Measurements from ENCODE around the gene PROSER2.

PROSER2 gene

DNA sequence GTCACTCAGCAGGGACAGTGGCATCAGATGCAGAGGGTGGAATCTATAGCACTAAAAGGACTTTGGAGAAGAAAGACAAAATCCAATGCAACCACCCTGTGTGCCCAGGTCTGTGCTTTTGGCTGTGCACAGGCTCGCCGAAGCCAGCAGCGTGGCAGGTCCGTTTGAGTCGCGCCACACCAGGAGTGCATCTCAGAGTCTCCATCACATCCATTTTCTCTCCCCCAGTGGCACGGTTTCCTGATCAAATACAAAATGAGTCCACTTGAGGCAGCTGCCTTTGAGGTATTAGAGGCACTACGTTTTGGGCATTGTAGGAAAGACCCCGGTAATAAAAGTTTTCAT is 23.4 kb upstream of the PROSER2 start:
- no peak for DNase-seq (ENCODE audit: extremely low read depth in 1 of 2, low read depth in 1 of 2)

DNA sequence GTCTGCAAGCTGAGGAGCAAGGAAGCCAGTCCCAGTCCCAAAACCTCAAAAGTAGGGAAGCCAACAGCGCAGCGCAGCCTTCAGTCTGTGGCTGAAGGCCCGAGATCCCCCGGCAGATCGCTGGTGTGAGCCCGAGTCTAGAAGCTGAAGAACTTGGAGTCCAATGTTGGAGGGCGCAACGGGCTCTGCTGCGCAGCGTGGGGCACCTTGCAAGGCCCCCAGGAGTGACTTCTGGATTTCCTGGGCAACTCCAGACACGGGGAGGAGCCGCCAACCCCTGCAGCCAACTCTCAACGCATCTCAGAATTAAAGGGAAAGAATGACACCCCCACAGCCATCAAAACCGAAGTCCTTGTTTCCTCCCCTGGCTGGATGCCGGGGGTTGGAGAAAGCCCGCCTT is 18.8 kb upstream of the PROSER2 start:
- DNase-seq (ENCODE audit: extremely low read depth in 1 of 2, low read depth in 1 of 2): no peak

DNA sequence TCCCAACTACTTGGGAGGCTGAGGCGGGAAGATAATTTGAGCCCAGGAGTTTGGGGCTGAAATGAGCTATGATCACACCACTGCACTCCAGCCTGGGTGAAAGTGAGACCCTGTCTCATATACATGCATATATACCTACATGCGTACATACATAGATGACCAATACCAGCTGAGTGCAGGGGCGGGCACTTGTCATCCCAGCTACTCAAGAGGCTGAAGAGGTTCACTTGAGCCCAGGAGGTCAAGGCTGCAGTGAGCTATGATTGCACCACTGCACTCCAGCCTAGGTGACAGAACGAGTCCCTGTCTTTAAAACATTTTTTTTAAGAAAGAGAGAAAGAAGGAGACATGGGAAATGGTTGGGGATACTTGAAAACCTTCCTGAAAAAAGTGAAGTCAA is 17.4 kb upstream of the PROSER2 start:
- DNase-seq (ENCODE audit: extremely low read depth in 1 of 2, low read depth in 1 of 2): no peak

DNA sequence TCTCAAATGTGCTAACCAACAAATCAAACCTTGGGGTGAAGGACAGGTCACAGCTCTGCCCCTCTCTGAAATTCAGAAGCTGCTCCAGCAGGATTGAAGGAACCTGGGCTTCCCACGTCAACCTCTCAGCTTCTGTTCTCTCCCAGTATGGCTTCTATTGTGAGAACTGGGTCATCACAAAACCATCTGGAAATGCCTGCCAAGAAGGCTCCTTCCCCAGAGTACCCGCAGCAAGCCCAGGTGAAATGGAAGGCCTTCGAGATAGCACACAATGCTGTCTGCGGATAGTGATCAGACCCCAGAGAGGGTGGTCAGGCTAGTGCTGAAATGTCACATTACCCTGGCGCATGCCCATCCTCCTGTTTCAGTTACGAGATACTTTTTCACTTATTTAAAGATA is 16.4 kb upstream of the PROSER2 start:
- no peak for DNase-seq (ENCODE audit: extremely low read depth in 1 of 2, low read depth in 1 of 2)

DNA sequence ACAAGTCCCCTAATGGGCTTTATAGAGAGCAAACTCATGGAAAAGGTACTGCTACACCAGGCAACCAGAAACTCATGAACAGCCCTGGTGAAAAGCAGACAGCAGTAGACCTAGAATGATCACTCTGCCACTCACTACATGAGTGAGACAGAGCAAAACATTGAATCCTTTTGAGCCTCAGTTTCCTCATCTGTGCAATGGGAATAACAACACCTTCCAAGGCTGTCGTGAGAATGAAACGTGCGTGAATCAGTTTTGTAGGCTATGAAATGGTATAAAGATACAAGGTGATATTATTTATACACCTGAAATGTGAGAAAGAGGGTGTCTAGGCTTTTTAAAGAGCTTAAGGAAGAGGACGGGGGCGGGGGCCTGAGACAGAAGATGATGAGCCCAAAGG is 14.3 kb upstream of the PROSER2 start:
- DNase-seq (ENCODE audit: extremely low read depth in 1 of 2, low read depth in 1 of 2): no peak

DNA sequence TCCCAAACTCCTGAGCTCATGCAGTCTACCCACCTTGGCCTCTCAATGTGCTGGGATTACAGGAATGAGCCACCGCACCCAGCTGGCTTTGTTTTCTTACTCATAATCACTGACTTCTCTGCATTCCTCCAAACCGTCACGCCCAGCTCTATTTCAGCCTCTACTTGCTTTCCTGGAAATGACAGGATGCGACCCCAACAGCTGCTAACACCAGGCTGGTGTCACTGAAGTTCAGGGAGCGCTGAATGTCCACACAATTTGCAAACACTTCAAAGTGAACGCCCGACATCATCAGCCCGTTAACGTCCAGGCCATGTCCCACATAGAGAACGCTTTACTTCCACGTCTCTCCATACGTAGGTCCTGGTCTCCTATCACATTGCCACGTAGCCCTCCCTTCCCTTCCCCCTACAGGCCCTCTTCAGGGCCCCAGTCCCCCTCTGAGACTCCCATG is 12.8 kb upstream of the PROSER2 start:
- no peak for DNase-seq (ENCODE audit: extremely low read depth in 1 of 2, low read depth in 1 of 2)

DNA sequence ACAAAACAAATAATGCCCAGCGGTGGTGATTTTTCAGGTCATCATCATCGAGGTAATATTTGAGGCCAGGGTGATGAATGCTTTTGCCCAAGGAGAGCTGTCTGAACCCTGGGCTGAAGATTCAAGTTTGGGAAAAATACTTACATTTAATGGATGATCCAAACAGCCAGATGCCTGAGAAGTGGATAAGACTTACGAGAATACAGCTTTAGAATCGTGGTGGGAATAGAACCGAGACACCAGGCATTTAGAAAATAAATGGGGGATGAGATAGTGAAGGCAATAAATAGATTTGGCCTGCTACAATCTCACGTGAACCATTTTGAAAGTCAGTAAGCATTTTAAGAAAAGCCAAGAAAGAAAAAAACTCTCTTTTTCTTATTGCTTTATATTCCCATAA is 12.2 kb upstream of the PROSER2 start:
- DNase-seq (ENCODE audit: extremely low read depth in 1 of 2, low read depth in 1 of 2): no peak

DNA sequence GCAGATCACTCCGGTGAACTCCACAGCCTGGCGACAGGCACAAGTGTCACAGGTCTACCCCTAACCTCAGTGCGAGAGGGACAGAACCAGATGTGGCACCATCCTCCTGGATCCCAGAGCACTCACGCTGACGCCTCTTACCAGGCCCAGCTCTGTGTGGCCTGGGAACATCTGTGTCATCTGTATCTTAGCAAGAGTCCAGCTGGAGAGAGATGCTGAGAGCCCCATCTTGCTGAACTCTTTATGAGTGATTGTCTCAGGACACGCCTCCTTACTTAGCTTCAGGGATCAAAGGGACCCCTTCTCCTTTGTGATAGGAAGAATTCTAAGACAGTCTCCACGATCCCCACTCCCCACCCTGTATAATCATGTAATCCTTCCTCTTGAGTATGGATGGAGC is 10.0 kb upstream of the PROSER2 start:
- no peak for DNase-seq (ENCODE audit: extremely low read depth in 1 of 2, low read depth in 1 of 2)

DNA sequence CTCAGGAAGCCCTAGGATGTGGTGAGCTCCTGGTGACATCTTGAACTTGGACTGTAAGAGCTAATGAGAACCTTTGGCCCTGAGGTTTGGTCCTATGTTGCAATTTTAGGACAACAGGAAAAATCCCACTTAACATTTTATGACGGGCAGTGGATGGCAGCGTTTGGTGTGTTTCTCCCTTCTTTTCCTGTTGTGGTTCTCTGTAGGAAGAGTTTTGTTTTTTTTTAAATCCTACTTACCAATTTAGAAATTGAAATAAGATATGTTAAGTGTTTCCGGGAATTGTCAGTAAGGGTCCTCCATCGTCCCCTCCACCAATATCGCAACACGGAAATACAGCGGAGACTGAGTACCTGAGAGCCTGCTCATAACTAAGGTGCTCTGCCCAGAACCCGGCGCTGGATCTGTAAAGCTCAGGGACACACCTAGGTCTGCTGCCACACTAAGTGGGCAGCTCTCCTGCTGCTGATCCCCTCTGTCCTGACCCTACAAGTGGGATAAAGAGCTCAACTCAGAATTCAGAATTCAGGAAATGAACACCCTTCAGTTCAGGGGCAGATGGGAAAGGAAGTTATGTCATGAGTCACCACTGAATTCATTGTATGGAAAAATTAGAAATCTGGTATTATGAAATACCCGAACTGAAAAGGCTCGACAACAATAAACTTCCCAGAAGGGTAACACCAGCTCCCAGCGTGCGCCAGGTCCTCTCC is 9.1 kb upstream of the PROSER2 start:
- no peak for DNase-seq (ENCODE audit: extremely low read depth in 1 of 2, low read depth in 1 of 2)

DNA sequence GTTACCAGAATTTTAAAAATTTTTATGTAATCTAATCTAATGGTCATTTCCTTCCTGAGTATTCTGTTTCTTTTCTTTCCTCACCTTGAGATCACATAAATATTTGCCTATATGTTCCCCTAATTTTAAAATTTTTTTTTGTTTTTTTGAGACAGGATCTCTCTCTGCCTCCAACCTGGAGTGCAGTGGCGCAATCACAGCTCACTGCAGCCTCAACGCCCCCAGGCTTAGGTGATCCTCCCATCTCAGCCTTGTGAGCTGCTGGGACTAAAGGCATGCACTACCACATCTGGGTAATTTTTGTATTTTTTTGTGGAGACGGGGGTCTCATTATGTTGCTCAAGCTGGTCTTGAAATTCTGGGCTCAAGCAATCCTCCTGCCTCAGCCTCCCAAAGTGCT is 4.1 kb upstream of the PROSER2 start:
- DNase-seq (ENCODE audit: extremely low read depth in 1 of 2, low read depth in 1 of 2): no peak

DNA sequence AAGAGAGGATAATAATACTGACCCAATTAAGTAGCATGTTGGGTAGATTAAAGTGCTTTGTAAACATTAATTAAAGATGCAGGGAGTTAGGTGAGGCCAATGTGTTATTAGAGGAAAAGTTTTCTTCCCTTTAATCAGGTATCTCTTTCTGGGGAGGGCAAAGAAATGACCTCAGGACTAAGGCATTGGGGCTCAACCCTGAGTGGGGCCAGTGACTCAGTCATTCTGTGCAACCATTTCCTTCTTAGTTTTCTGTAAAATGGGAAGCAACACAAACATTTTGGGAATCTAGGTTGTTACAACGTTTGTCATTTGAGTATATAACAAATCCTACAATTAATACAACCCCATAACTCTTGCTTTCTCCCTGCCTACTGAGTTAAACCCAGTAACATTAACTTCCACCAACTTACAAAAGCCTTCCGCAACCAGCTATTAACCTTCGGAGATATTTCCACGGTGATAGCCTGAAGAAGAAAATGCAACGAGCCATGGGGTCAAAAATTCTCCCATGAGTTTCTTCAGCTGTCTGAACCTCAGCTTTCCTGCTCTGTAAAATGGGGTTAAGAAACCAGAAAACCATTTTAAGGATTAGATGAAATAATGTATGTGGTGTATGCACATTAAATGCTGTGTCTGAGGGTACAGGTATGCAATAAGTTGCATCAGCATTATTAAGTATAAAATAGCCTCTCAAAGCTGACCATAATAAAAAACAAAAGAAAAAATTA is 965 bp upstream of the PROSER2 start:
- no peak for DNase-seq (ENCODE audit: extremely low read depth in 1 of 2, low read depth in 1 of 2)

DNA sequence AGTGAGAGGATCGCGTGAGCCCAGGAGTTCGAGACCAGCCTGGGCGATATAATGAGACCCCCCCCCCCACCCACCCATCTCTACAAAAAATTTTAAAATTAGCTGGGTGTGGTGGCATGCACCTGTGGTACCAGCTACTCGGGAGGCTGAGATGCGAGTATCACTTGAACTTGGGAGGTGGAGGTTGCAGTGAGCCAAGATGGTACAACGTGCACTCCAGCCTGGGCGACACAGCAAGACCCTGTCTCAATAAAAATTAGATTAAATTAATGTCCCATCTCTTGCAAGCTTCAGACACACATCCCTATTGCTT is 391 bp upstream of the PROSER2 start:
- DNase-seq (ENCODE audit: extremely low read depth in 1 of 2, low read depth in 1 of 2): no peak

DNA sequence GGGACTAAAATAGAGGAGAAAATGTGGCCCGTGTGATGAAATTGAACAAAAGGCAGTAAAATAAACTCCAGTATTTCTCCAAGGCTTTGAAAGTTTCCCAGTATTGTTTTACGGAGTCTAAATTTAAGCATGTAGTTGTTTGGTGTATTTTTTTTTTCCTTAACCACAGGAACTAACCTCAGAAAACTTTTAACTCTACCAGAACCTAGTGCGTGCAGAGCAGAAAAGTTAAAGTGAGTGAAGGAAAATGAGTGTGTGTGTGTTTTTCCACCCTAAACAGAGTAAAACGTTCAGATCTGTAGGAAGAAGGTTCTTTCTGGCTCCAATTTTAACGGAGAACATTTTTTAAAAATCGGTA is 812 bp downstream of the PROSER2 start:
- DNase-seq (ENCODE audit: extremely low read depth in 1 of 2, low read depth in 1 of 2): no peak

DNA sequence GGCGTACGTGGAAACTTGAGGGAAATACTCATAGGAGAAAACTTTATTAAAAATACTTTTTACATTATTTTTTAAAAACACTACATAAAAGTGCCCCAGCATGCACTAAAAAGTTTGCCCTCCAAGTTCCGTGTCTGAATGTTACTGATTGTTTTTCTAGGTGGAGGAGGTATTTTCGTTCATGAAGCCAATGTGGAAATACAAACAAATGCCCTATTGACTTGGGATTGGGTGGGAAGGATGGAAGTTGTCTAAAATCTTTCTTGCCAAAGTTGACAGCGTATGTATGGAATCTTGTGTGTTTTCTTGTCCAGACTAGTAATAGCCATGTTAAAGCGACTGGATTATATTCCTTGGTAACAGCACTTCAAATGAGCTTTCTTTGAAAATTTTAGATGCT is 1.2 kb downstream of the PROSER2 start:
- DNase-seq (ENCODE audit: extremely low read depth in 1 of 2, low read depth in 1 of 2): no peak

DNA sequence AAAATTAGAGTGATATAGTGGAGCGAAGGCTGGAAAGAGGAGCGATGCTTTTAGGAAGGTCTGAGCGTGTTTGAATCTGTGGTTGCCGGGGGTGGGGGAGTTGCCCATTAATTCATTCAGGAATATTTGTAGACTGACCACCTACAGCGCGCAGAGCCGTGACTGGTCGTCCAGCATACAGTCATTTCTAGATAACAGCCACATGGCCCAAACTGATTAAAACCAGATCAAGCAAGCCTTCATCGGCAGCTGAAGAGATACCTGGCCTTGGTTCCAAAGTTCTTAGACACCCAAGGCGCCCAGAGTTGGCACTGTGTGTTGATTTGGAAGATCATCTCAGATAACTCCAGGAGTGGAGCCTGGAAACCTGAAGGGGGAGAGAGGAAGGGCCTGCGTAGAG is 1.7 kb downstream of the PROSER2 start:
- no peak for DNase-seq (ENCODE audit: extremely low read depth in 1 of 2, low read depth in 1 of 2)

DNA sequence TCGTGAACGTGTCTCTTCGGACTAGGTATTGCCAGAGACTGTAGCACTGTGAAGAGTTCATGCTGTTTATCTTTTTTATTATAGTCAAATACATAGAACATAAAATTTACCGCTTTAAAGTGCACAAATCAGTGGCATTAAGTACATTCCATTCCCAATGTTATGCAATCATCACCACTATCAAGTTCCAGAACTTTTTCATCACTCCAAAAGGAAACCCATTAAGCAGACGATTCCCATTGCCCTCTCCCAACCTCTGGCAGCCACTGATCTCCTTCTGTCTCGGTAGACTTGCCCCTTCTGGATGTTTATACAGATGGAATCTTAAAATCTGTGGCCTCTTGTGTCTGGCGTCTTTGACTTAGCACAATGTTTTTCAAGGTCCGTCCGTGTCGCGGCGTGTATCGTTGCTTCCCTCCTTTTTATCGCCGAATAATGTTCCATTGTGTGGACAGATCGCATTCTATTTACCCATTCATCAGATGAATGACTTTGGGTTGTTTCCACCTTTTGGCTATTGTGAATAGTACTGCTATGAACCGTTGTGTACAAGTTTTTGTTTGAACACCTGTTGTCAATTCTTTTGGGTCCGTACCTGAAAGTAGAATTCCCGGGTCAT is 2.7 kb downstream of the PROSER2 start:
- DNase-seq (ENCODE audit: extremely low read depth in 1 of 2, low read depth in 1 of 2): no peak

DNA sequence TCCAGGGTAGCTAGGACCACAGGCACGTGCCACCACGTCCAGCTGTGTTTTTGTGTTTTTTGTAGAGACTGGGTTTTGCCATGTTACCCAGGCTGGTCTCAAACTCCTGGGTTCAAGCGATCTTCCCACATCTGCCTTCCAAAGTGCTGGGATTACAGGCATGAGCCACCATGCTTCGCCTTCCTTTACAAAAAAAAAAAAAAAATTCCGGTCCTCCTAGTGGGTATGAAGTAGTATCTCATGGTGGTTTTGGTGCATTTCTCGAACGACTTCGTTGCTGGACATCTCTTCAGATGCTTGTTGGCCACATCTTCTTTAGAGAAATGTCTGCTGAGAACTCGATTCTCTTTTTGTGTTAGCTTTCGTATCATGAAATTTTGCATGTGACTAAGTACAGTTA is 3.9 kb downstream of the PROSER2 start:
- DNase-seq (ENCODE audit: extremely low read depth in 1 of 2, low read depth in 1 of 2): no peak

DNA sequence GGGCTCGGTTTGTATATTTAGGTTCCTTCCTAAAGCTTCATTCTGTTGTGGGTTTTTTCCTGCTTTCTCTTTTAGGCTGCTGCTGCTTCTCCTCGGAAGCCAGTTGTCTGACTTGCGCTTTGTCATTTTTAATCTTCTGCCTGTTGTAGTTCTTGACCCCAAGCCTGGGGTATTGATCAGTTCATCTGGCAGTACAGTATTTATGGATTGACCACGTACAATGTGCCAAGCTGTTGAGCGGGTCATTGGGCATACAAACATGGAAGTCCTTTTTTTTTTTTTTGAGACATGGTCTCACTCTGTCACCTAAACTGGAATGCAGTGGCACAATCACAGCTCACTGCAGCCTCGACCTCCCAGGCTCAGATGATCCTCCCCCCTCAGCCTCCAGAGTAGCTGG is 4.3 kb downstream of the PROSER2 start:
- DNase-seq (ENCODE audit: extremely low read depth in 1 of 2, low read depth in 1 of 2): no peak

DNA sequence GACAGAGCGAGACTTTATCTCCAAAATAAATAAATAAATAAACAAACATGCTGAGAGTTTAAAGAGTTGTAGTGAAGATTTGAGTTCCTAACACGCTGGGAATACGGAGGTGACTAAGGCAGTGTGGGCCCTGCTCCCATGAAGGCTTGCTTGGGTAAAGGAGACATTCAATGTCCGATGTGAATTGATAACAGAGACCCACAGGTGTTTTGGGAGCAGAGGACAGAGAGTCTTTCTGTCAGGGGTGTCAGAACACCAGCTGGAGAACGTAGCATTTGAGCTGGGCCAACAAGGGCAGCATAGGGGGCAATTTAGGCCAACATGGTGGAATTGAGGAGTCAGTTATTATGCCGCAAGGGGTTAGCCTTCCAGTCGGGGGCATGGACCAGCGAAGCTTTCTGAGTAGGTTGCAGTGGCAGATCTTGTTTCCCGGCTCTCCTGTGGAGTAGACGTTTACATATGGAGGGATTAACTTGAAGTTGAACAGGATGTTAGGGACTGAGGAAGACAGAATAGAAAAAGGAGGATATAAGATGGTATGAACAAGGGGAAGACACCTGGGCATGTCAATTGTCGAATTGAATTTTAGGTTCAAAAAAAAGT is 5.6 kb downstream of the PROSER2 start:
- DNase-seq (ENCODE audit: extremely low read depth in 1 of 2, low read depth in 1 of 2): no peak

DNA sequence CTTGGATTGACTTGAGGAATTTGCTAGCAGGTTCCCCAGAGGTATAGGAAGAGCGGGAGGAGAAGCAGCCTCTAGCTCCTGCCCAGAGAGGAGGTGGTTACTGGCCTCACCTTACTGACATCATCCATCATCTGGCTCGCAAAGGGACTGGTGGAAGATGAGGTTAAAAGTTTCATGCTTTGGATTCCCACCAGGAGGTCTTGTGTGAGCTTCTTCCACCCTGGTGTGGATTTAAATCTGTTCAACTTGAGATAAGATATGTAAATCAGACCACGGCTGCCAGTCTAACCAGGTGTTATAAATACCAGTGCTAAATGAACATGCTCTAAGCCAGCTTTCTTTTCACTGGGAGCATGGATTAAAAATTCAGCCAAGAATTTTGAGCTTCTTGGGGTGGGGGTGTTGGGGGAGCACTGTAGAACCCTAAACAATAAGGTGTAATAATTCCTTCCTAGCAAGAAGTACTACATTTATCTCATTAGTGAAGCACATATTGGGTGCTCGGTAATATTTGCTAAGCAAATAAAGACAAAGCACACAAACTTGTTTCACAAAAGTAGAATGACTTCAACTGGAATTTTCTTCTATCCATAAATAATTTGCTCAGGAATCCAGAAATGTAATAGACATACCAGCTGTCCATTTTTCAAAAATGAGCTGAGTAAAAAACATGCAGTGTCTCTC is 7.8 kb downstream of the PROSER2 start:
- DNase-seq (ENCODE audit: extremely low read depth in 1 of 2, low read depth in 1 of 2): no peak

DNA sequence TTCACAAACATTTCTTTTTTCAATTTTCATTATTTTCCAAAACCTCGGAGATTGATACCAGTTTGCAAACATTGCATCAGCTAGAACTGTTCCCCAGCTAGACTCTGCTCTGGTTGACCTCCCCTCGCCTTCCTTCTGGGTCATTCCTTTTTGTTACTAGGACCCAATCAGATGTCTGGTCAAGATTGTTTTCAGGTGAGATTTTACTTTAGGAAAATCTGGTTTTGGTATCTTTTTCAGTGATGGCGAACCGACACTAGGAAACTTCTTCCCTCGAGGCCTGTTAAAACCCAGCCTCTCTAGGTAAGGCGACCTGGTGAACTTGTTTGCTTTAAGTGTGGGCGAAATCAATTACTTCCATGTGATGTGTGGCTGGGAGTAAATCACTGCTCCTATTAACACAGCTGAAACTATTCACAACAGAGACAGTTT is 8.4 kb downstream of the PROSER2 start:
- DNase-seq (ENCODE audit: extremely low read depth in 1 of 2, low read depth in 1 of 2): no peak

DNA sequence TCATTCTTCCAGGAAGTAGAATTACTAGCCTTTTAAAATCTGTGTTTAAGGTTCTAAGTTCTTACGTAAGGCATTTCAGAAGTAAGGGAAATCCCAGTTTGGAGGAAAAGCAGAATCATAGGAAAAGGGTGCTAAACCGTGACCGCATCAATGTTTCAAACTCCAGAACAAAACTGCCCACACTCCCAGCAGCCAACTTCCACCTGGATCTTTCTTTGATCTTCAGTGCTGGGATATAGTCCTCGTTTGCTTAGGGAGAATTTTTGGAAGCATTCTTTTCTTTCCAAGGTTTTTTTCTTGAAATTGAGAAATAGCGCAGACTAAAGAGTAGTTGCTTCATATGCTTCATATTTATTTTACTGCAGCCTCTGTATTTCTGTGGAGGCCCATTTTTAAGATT is 8.9 kb downstream of the PROSER2 start:
- DNase-seq (ENCODE audit: extremely low read depth in 1 of 2, low read depth in 1 of 2): no peak

Data from activated CD8-positive, alpha-beta memory T cell treated with anti-CD3 and anti-CD28 coated beads for 1 hour (primary cell).